GM21529 (cell line): Measurements from ENCODE around the gene ABCC10.
"Not testable (repeated sequence)": the region's sequence is repeated elsewhere in the genome, so short reads cannot be mapped to it uniquely, and the experiment has no call there.

Experiments
- ATAC-seq: cut with Tn5 transposase; IDR thresholded peaks from one replicate; pipeline ENCODE4 v1.9.1; 2021; ENCODE audit not compliant: unreplicated experiment

ABCC10 gene

GRCh38 chr6:43410776-43411175, 16.6 kb upstream of the ABCC10 start:
- not testable (repeated sequence) for ATAC-seq

- no peak for ATAC-seq
Measured at GRCh38 chr6:43412541-43412940, 14.8 kb upstream of the ABCC10 start.

- ATAC-seq: no peak
Measured at GRCh38 chr6:43413002-43413401, 14.3 kb upstream of the ABCC10 start.

GRCh38 chr6:43415275-43415674, 12.1 kb upstream of the ABCC10 start:
- ATAC-seq: not testable (repeated sequence)

- no peak for ATAC-seq
Measured at GRCh38 chr6:43416935-43417334, 10.4 kb upstream of the ABCC10 start.

GRCh38 chr6:43420012-43420709, 7.2 kb upstream of the ABCC10 start:
- ATAC-seq: no peak

- ATAC-seq: no peak
Measured at GRCh38 chr6:43421831-43422230, 5.5 kb upstream of the ABCC10 start.

GRCh38 chr6:43425083-43425482, 2.3 kb upstream of the ABCC10 start:
- ATAC-seq: not testable (repeated sequence)

GRCh38 chr6:43426928-43427405, 374 bp upstream of the ABCC10 start:
- no peak for ATAC-seq

GRCh38 chr6:43428112-43428570, 800 bp downstream of the ABCC10 start:
- no peak for ATAC-seq

- ATAC-seq: no peak
Measured at GRCh38 chr6:43428874-43429273, 1.5 kb downstream of the ABCC10 start.

GRCh38 chr6:43432009-43432945, 4.9 kb downstream of the ABCC10 start:
- ATAC-seq: no peak

GRCh38 chr6:43433148-43433547, 5.8 kb downstream of the ABCC10 start:
- no peak for ATAC-seq

GRCh38 chr6:43434001-43434840, 6.9 kb downstream of the ABCC10 start:
- ATAC-seq: no peak

- no peak for ATAC-seq
Measured at GRCh38 chr6:43434943-43435342, 7.6 kb downstream of the ABCC10 start.

GRCh38 chr6:43435682-43436437, 8.5 kb downstream of the ABCC10 start:
- no peak for ATAC-seq

GRCh38 chr6:43436577-43437282, 9.4 kb downstream of the ABCC10 start:
- ATAC-seq: no peak

- ATAC-seq: no peak
Measured at GRCh38 chr6:43437700-43438099, 10.4 kb downstream of the ABCC10 start.

- ATAC-seq: no peak
Measured at GRCh38 chr6:43442935-43443334, 15.6 kb downstream of the ABCC10 start.

- ATAC-seq: no peak
Measured at GRCh38 chr6:43444036-43444435, 16.7 kb downstream of the ABCC10 start.
